NCI-H774 (cell line): ENCODE results near the gene C20orf202.
"Not testable (repeated sequence)": the region's sequence is repeated elsewhere in the genome, so short reads cannot be mapped to it uniquely, and the experiment has no call there.

Experiments used
- DNase-seq: peaks from one replicate; lab custom pipeline; 2025; lab: John Stamatoyannopoulos, UW

The C20orf202 gene

DNA sequence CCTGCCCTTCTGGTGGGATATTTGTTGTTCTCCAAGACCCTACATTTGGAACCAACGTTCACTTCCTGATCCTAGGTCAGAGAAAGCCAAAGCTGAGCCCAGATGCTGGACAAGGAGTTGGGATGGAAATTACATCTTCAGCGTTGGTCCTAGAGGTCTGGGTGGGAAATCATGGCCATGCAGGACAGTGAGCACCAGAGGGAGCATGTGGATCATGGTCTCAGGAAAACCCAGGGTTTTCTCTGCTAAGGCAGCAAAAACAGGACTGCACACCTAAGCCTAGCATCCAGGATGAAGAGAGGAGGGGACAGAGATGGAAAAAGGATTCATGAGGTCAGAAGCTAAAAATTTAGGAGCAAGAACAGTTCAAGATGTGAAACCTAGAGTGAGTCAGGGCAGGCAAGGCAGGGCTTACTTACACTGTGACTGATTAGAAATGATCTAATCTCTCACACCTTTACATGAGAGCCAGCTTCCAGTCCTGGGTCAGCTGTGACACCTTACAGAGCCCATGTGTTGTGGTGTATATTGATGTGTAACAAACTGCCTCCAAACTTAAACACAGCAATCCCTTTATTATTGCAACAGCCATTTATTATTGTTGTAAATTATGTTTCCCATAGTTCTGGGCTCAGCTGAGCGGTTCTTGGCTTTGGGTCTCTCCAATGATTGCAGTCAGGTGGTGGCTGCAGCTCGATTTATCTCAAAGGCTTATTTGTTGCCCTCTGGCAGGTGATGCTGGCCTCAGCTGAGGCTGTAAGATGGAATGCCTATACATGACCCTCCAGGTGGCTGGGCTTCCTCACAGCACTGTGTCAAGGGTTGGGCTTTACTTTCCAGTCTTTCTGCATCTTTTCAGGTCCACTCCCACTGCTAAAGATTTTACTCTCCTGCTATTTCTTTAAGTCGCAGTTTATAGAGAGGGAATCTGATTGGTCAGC lies 6.5 kb downstream of the C20orf202 start:
- DNase-seq: no peak

DNA sequence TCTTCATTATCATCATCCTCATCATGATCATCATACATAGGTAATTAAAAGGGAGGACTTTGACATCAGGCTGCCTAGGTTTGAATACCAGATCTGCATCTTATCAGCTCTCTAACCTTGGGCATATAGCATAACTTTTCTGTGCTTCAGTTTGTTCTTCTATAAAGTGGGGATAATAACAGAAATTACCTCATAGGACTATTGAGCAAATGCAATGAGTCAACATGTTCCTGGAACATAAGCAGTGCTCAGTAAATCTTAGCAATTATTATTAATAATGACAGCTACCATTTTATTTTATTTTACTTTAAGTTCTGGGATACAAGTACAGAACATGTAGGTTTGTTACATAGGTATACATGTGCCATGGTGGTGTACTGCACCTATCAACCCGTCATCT lies 7.2 kb downstream of the C20orf202 start:
- DNase-seq: no peak

DNA sequence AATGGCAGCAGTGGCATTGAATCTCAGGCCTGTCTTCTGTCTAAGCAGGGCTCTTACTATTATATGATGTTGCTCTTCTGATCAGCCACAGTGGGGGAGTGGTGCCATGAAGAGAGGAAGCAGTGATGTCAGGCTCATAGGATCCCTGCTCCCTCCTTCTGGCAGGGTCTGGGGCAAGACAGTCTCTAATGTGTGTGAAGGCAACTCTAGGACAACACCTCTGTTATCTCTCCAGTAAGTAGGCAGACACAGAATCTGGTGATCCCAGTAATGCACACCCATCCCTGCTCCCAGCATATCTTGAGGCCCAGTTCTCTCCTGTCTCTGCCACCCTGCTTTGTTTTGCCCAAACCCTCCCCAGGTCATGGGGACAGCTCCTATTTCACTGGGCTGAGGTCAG lies 8.8 kb downstream of the C20orf202 start:
- no peak for DNase-seq

DNA sequence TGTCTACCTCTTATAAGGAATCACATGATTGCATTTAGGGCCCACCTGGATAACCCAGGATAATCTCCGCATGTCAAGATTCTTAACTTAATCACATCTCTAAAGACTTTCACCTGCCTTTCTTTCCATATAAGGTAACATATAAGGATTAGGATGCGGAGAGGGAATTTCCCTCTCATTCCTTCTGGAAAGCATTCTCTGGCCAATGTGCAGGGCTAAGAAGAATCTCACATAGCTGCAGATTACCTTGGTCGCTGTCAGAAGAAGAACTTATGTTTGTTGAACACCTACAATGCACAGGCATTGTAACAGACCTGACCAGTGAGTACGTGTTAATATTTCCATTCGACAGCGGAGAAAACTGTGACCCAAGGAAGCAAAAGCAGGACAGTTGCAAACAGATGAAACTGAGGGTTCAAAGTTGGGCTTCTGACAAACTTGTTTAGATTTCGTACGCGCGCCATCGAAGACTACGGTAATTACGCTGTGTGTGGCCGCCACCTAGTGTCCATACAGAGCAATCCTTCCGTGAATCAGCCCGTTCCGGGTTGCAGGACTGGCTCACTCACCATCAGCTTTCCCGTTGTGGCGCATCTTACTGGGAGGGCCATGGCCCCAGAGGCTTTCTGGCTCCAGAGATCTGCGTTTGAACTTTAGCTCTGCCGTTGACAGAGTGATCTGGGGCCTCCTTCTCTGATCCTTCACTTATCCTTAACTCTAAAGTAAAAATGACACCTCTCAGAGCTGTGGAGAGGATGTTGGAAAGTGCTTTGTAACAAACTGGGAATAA lies 9.5 kb downstream of the C20orf202 start:
- DNase-seq: peak; percentile 38

DNA sequence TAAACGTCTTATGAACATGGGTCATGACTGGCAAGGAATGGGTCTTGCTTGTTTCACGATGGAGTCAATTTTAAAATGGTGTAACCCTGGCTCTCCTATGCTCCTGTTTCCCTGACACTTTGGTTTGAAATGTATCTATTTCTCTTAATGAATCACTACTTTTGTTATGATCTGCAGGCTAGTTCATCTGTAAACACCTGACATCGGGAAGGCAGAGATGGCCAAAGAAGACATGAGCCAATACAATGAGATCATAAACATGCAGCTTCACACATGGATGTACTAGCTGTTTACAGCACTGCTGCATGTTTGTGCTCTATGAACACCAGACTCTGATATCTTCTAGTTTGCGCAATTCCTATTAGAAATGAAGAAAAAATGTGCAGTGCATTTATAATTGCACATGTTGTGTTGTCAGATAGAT lies 11.6 kb downstream of the C20orf202 start:
- no peak for DNase-seq

DNA sequence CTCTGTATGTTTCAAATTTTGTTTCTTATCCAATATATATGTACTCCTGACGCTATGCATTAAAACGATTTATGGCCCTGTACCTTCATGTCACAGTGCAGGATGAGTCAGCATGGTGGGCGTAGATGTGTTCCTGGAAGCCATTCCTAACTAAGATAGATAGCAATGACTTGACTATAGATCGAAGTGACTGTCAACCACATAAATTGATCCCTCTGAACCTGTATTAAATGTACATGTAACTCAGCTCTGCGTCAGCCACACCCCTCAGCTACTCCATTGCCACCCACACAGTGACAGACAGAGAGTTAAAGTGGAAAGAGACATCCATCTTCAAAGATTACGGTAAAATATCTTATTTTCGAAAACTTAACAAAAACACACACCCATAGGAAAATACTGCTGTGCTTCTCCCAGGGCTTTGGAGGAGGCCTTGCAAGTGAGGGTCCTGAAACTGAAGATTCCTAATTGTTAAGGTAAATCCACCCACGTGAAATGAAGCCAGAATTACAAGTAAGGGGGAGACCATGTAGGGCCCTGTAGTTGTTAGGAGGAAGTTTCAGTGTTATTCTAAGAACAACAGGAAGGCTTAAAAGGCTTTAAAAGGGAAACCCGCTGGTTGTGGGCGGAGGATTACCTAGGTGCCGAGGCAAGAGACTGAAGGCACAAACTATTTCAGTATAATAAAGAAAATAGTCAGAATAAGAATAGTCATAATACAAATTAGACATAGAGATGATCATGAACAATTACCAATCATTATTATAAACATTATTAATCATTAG lies 12.3 kb downstream of the C20orf202 start:
- no peak for DNase-seq

DNA sequence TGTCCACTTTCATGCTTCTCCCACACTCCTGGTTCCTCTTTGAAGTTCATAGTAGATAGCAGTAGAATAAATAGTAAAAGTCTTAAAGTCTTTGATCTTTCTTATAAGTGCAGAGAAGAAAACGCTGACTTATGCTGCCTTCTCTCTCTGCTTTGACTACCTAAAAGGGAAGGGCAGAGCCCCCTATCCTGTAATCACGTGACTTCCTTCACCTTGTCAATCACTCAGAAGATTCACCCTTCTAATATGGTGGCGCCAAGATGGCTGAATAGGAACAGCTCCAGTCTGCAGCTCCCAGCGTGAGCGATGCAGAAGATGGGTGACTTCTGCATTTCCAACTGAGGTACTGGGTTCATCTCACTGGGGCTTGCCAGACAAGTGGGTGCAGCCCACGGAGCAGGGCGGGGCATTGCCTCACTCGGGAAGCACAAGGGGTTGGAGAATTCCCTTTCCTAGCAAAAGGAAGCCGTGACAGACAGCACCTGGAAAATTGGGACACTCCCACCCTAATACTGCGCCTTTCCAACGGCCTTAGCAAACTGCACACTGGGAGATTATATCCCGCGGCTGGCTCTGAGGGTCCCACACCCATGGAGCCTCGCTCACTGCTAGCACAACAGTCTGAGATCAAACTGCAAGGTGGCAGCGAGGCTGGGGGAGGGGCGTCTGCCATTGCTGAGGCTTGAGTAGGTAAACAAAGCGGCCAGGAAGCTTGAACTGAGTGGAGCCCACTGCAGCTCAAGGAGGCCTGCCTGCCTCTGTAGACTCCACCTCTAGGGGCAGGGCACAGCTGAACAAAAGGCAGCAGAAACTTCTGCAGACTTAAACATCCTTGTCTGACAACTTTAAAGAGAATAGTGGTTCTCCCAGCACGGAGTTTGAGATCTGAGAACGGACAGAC lies 13.5 kb downstream of the C20orf202 start:
- not testable (repeated sequence) for DNase-seq

DNA sequence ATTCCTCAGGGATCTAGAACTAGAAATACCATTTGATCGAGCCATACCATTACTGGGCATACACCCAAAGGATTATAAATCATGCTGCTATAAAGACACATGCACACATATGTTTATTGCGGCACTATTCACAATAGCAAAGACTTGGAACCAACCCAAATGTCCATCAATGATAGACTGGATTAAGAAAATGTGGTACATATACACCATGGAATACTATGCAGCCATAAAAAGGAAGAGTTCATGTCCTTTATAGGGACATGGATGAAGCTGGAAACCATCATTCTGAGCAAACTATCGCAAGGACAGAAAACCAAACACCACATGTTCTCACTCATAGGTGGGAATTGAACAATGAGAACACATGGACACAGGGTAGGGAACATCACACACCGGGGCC lies 19.5 kb downstream of the C20orf202 start:
- not testable (repeated sequence) for DNase-seq

DNA sequence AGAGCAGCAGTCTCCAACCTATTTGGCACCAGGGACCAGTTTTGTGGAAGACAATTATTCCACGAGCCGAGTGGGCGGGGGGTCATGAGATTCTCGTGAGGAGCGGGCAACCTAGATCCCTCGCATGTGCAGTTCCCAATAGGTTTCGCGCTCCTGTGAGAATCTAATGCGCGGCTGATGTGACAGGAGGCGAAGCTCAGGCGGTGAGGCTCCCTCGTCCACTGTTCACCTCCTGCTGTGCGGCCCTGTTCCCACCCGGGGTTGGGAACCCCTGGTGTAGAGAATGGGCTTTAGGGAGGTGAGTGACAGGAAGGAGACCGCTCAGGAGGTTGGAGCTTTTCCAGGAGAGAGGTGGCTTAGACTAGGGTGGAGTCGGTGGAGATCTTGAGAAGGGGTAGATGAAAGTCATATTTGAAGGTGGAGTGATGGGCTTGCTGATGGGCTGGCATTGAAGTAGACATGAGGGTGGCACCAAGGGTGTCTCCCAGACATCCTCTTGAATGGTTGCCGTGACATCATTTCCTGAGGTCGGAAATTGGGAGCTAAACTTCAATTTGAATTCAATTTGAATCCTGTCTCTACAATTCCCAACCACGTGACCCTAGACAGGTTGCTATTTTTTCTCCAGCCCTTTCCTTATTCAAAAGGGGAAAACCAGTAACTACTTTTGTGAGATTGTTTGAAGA lies 21.1 kb downstream of the C20orf202 start:
- no peak for DNase-seq

DNA sequence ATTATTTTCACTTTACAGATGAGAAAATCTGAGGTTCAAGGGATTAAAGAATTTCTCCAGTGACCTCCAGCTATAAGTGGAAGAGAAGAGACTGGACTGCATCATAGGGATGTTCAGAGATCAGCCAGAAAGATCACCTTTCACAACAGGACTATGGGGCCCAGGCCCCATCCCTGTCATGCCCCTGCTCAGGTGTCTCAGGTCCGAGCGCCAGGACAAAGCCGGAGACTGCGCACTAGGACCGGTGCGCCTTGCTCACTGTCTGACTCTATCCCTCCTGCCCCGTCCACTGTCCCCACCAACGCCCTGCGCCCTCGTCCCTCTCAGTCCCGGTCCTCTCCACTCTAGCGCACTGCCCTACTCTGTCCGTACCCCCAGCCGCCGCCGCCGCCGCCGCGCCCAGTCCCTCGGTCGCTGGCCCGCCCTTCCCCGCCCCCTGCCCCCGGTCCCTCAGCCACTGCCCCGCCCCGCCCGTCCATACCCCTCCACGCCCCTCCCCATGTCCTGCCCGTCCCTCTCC lies 22.1 kb downstream of the C20orf202 start:
- DNase-seq: peak; percentile 66

DNA sequence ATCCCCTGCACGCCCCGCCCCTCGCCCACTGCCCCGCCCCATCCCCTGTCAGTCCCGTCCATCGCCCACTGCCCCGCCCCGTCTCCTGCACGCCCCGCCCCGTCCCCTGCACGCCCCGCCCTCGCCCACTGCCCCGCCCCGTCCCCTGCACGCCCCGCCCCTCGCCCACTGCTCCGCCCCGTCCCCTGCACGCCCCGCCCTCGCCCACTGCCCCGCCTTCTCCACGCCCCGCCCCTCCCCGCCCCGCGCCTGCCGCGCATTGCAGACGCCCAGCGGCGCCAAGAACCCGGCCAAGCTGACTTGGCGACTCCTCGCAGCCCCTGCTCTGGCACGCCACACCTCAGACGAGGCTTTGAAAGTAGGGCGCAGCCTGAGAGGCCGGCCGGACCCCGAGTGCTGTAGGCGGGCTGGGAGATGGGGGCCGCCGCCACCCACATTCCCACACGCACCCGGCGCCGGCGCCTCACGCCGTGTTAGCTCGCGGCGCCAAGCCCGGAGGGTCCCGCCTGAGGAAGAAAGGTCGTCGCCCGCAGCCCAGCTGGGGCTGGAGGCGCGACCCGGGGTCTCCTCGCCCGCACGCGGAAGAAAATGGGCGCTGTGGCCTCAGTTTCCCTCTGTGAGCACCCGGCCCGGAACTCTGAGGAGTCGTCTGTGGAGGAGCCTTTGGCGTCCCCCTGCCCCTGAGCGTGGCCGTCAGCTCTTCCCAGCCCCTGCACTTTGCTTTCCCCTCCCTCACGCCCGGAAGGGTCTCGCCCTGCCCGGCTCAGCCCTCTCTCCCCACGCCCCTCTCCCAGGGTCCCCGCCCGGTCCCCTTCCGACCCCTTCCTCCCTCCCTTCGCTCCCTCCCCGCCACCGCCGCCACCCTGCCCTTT lies 22.8 kb downstream of the C20orf202 start, which contains the start of gene RAD21L1:
Gene RAD21L1, plus strand, starts transcription at position 262 of the 872 bp plus-strand sequence. CDS start 2,410 bp downstream, outside the sequence.
- DNase-seq: peak; percentile 66

DNA sequence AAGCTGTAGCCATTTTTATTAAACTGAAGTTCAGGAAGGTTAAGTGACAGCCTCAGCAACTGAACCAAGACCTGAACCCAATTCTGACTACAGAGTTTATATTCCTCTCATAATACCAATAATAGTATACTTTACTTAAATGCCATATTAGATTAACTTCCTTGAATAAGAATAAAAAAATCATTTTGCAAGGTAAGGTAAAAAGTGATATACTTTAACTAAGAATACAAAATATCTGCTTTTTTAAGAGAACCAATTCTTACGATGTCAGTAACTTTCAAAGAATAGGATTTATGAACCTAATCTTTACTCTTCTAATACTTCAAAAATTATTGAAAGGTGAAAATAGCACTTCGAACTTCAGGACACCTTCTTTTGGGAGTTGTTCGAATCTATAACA lies 26.3 kb downstream of the C20orf202 start:
- DNase-seq: no peak

DNA sequence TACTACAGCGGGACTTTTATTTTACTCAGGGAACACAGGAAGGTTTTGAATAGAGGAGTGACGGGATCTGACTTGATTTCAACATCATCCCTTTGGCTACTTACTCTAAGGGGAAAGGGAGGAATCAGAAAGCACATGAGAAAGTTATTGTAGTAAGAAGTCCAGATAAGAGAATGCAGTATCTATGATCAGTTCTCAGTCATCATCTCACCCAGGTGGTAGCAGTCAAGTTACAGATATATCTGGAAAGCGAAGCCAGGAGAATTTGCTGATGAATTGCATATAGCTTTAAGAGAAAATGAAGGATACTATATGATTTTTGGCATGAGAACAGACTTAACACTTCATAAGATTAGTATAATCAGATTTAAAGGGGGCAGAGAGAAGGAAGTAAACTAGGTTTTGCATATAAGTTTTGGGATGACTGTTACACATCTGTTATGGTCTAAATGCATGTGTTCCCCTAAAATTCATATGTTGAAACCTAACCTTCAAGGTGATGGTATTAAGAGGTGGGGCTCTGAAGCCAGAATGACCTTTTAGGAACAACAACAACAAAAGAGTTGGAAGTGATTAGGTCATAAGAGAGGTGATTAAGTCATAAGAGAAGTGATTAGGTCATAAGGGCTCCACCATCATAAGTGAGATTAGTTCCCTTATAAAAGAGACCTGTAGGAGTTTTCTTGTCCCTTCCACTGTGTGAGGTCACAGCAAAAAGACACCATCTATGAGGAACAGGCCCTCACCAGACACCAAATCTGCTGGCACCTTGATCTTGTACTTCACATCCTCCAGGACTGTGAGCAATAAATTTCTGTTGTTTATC lies 29.2 kb downstream of the C20orf202 start:
- no peak for DNase-seq

DNA sequence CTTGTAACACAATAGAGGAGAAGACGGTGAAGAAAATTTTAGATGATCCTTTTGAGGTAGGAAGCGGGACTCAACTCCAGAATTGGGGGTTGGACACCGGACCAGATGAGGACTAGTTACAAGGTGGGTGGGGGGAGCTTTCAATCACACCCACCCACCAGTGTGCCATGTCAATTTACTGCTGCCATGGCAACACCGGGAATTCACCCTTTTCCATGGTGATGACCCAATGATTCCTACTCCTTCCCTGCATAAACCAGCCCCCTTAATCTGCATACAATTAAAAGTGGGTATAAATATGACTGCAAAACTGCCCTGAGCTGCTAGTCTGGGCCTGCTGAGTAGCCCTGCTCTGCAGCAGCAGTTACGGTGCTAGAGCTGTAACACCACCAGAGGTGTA lies 37.3 kb downstream of the C20orf202 start:
- DNase-seq: no peak

DNA sequence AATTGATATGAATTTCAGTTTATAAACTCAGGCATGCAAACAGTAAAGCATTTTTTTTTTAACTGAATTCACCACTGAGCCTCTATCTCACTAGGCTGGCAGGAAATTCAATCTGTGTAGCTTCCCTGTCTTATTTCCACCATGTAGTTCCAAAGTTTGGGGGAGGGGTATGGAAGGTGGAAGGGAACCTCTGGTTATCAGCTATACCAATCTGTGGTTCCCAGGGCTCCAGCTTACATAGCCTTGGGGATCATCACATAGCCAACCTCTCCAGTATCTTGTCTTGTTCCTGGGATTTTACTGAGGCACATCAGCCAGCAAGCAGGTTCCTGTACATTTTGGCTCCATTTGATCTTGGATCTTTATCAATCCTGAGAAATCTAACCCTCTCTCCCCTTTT lies 38.2 kb downstream of the C20orf202 start:
- no peak for DNase-seq

DNA sequence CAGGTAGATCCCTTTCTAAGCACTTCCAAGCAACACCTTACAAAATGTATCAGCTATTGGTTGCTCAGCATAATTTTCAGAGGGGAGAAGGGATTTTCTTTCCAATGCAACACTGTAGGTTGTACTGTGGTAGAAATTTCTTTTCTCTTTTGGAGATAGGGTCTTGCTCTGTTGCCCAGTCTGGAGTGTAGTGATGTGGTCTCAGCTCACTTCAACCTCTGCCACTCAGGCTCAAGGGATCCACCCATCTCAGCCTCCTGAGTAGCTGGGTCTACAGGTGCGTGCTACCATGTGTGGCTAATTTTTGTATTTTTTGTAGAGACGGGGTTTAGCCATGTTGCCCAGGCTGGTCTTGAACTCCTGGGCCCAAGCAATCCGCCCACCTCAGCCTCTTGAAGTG lies 38.8 kb downstream of the C20orf202 start:
- DNase-seq: no peak

DNA sequence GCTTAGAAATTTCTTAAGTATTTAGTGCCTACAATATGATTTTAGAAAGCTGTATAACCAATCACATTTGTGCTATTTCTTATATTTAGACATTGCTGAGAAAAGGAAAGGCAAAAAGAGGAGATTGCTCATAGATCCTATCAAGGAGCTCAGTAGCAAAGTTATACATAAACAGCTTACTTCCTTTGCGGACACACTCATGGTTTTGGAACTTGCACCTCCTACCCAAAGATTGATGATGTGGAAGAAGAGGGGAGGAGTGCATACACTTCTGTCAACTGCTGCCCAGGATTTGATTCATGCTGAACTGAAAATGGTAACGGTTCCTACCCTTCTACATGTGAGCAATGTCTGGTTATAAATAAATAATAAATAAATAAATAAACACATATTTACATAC lies 39.3 kb downstream of the C20orf202 start:
- no peak for DNase-seq

DNA sequence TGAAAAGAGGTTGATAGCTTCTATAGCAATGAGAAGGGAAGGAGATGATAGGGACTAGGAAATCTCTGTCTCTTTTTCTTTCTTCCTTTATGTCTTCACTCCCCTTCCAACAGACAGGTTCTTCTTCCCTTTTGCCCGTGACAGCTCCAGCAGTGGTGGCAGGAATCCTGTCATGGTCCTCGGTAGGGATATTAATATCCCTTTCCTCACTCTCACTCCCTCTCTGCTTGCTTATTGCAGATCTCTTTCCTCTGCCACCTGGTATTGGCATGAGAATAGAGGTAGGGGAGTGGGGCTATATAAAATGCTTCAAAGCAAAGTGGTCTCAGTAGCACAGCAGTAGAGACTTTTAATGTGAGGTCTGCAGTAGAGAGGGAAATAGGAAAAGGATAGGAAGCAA lies 42.3 kb downstream of the C20orf202 start:
- DNase-seq: no peak
